ENCODE measurements around the gene NUCKS1. TPM values are rescaled to one million over a fixed set of nuclear protein-coding genes. Genes with fewer than 3 reads are reported as not detected.

NUCKS1 gene
- total RNA-seq, 1 experiment from 2014 or later: 101 TPM

- TF ChIP-seq EZH2phosphoT487 (IDR thresholded peaks at IDR 0.05; ENCODE audit: borderline replicate concordance, low read length): no peak
- no peak for TF ChIP-seq EZH2 (IDR thresholded peaks at IDR 0.05; ENCODE audit: low read length, unreplicated experiment)
- no peak for TF ChIP-seq CTCF (conservative IDR thresholded peaks at IDR 0.05; ENCODE audit: low read depth, low read length)
- POLR2A ChIA-PET (ENCODE audit: unreplicated experiment): no interaction called here
- no peak overlapping the region for H3K4me2 ChIP-seq (ENCODE audit: low read length)
- H3K27me3 ChIP-seq (ENCODE audit: low read length): no peaks in the 10 kb centered on the region
- H3K9me3 ChIP-seq (ENCODE audit: low read length): no peaks in the 10 kb centered on the region
- CTCF ChIA-PET: no interaction called here
- H3K9me2 ChIP-seq (replicated peaks; ENCODE audit: low read length): no peaks in the 10 kb centered on the region
- H3K79me2 ChIP-seq (ENCODE audit: low read length): no peaks in the 10 kb centered on the region
- peaks cover 11% of the 10 kb centered on the region for H3K4me1 ChIP-seq (ENCODE audit: insufficient read depth, low read length)
- H3K9ac ChIP-seq (ENCODE audit: low read length): no peak overlapping the region
- H3K36me3 ChIP-seq (ENCODE audit: low read depth, low read length): peaks cover 2% of the 10 kb centered on the region; the same call in 1 of the 2 replicates
- ATAC-seq: no peak
- H4K20me1 ChIP-seq (ENCODE audit: low read length): no peaks in the 10 kb centered on the region
- intact Hi-C loops (cut with micrococcal nuclease): no loop called here
- no peak overlapping the region for H3K4me3 ChIP-seq (ENCODE audit: low read length)
- H2AFZ ChIP-seq (ENCODE audit: low read length): no peak overlapping the region
- DNase-seq: no peak
- BruUV-seq (replicated peaks): no TSS peak
- H3K27ac ChIP-seq (ENCODE audit: low read length): no peak overlapping the region
- H3F3A ChIP-seq (ENCODE audit: low read length, unreplicated experiment): no peaks in the 10 kb centered on the region
Observed at GRCh38 chr1:205706601-205707502, 43.1 kb downstream of the NUCKS1 start.

- ChIA-PET CTCF (no interaction called here), POLR2A (ENCODE audit: unreplicated experiment) (no interaction called here)
- Histone ChIP-seq H3K4me2 (ENCODE audit: low read length) (no peak overlapping the region), H2AFZ (ENCODE audit: low read length) (no peak overlapping the region), H3K4me1 (ENCODE audit: insufficient read depth, low read length) (peaks cover 11% of the 10 kb centered on the region), H3K27ac (ENCODE audit: low read length) (no peak overlapping the region), H3K9me2 (replicated peaks; ENCODE audit: low read length) (no peaks in the 10 kb centered on the region), H3K79me2 (ENCODE audit: low read length) (no peaks in the 10 kb centered on the region), H3K9ac (ENCODE audit: low read length) (no peak overlapping the region), H3K36me3 (ENCODE audit: low read depth, low read length) (peaks cover 2% of the 10 kb centered on the region; the same call in 1 of the 2 replicates), H3K27me3 (ENCODE audit: low read length) (no peaks in the 10 kb centered on the region), H3K9me3 (ENCODE audit: low read length) (no peaks in the 10 kb centered on the region), H4K20me1 (ENCODE audit: low read length) (no peaks in the 10 kb centered on the region), H3K4me3 (ENCODE audit: low read length) (no peak overlapping the region), H3F3A (ENCODE audit: low read length, unreplicated experiment) (no peaks in the 10 kb centered on the region)
- TF ChIP-seq EZH2 (IDR thresholded peaks at IDR 0.05; ENCODE audit: low read length, unreplicated experiment): no peak
- no peak for TF ChIP-seq CTCF (conservative IDR thresholded peaks at IDR 0.05; ENCODE audit: low read depth, low read length)
- TF ChIP-seq EZH2phosphoT487 (IDR thresholded peaks at IDR 0.05; ENCODE audit: borderline replicate concordance, low read length): no peak
- BruUV-seq (replicated peaks): no TSS peak
- no peak for ATAC-seq
- no peak for DNase-seq
- intact Hi-C loops (cut with micrococcal nuclease): no loop called here
Observed at GRCh38 chr1:205704903-205705302, 45.1 kb downstream of the NUCKS1 start.

- ATAC-seq (peak; percentile 85), DNase-seq (no peak)
- no peak overlapping the region for H2AFZ ChIP-seq (ENCODE audit: low read length)
- H3K9ac ChIP-seq (ENCODE audit: low read length): no peak overlapping the region
- H3F3A ChIP-seq (ENCODE audit: low read length, unreplicated experiment): no peaks in the 10 kb centered on the region
- no peak overlapping the region for H3K4me3 ChIP-seq (ENCODE audit: low read length)
- TF ChIP-seq CTCF (conservative IDR thresholded peaks at IDR 0.05; ENCODE audit: low read depth, low read length): no peak
- no peak for TF ChIP-seq EZH2 (IDR thresholded peaks at IDR 0.05; ENCODE audit: low read length, unreplicated experiment)
- TF ChIP-seq EZH2phosphoT487 (IDR thresholded peaks at IDR 0.05; ENCODE audit: borderline replicate concordance, low read length): no peak
- H3K9me2 ChIP-seq (replicated peaks; ENCODE audit: low read length): no peaks in the 10 kb centered on the region
- H3K79me2 ChIP-seq (ENCODE audit: low read length): no peaks in the 10 kb centered on the region
- intact Hi-C loops (cut with micrococcal nuclease): loop anchor here (2.0 kb wide), 1 partner anchor 22 kb away; the partner anchor contains the start of gene SLC45A3
- no peak overlapping the region for H3K4me2 ChIP-seq (ENCODE audit: low read length)
- BruUV-seq (replicated peaks): no TSS peak
- CTCF ChIA-PET: interaction anchor here (0.6 to 2.1 kb wide), 2 partner anchors 44 to 159 kb away, joined by 3 to 11 read pairs; no protein-coding TSS in a partner anchor
- no peaks in the 10 kb centered on the region for H3K27me3 ChIP-seq (ENCODE audit: low read length)
- H3K36me3 ChIP-seq (ENCODE audit: low read depth, low read length): peaks cover 2% of the 10 kb centered on the region; the same call in 1 of the 2 replicates
- POLR2A ChIA-PET (ENCODE audit: unreplicated experiment): interaction anchor here (0.9 kb wide), 1 partner anchor 73 kb away, joined by 5 read pairs; no protein-coding TSS in a partner anchor
- H3K9me3 ChIP-seq (ENCODE audit: low read length): no peaks in the 10 kb centered on the region
- H3K4me1 ChIP-seq (ENCODE audit: insufficient read depth, low read length): peaks cover 11% of the 10 kb centered on the region
- no peak overlapping the region for H3K27ac ChIP-seq (ENCODE audit: low read length)
- H4K20me1 ChIP-seq (ENCODE audit: low read length): no peaks in the 10 kb centered on the region
Observed at GRCh38 chr1:205703072-205703471, 46.9 kb downstream of the NUCKS1 start.

Measured in PC-3 (cell line).